Type B pancreatic cell (in vitro differentiated cells): ENCODE data around the gene GPS1. TPM values are rescaled to one million over a fixed set of nuclear protein-coding genes. Genes with fewer than 3 reads are reported as not detected.

Source experiments
- DNase-seq: peaks from one replicate; pipeline ENCODE4 v3.0.0; 2021; ENCODE audit warnings: mixed read lengths; ENCODE audit not compliant: unreplicated experiment; ENCODE audit errors: extremely low spot score
- H3K27ac Mint-ChIP-seq: 2 replicates; pipeline ENCODE4 v1.8.0; 2021; ENCODE audit warnings: mild to moderate bottlenecking, mixed read lengths
- H3K27me3 Mint-ChIP-seq: 2 replicates; pipeline ENCODE4 v1.8.0; 2021; ENCODE audit warnings: mixed read lengths
- H3K36me3 Mint-ChIP-seq: 2 replicates; pipeline ENCODE4 v1.8.0; 2021; ENCODE audit warnings: mixed read lengths
- H3K4me1 Mint-ChIP-seq: one replicate; pipeline ENCODE4 v1.8.0; 2021; ENCODE audit warnings: mixed read lengths; ENCODE audit not compliant: unreplicated experiment
- H3K4me3 Mint-ChIP-seq: 2 replicates; pipeline ENCODE4 v1.8.0; 2021; ENCODE audit warnings: mild to moderate bottlenecking, mixed read lengths
- H3K9me3 Mint-ChIP-seq: 2 replicates; pipeline ENCODE4 v1.8.0; 2021; ENCODE audit warnings: mixed read lengths
- CTCF ChIP-seq: fragments of 200-600 bp; sonication (generic); conservative IDR thresholded peaks from 2 replicates; pipeline ENCODE4 v1.5.0; 2021; ENCODE audit warnings: antibody characterized with exemption, mild to moderate bottlenecking
- total RNA-seq: library from RNA; stranded (reverse); gene quantifications from 2 replicates; pipeline ENCODE4 v1.2.1, GENCODE V29; 2021; ENCODE audit warnings: low replicate concordance

Gene GPS1
- total RNA-seq, 1 donor from 2014 or later: 111 TPM

- Mint-ChIP-seq H3K4me3 (no peak overlapping the region), H3K4me1 (no peaks in the 10 kb centered on the region), H3K36me3 (no peaks in the 10 kb centered on the region), H3K27ac (no peak overlapping the region), H3K27me3 (no peaks in the 10 kb centered on the region), H3K9me3 (no peaks in the 10 kb centered on the region)
- no peak for TF ChIP-seq CTCF
- DNase-seq: no peak
Observed at GRCh38 chr17:82085931-82086764, 34.5 kb downstream of the GPS1 start.

- Mint-ChIP-seq H3K36me3 (no peaks in the 10 kb centered on the region), H3K27ac (no peak overlapping the region), H3K27me3 (no peaks in the 10 kb centered on the region), H3K4me3 (no peak overlapping the region), H3K4me1 (no peaks in the 10 kb centered on the region), H3K9me3 (no peaks in the 10 kb centered on the region)
- TF ChIP-seq CTCF: no peak
- DNase-seq: no peak
Observed at GRCh38 chr17:82086941-82087906, 35.5 kb downstream of the GPS1 start.

GRCh38 chr17:82087961-82088837, 36.5 kb downstream of the GPS1 start:
- H3K27me3 Mint-ChIP-seq: no peaks in the 10 kb centered on the region
- no peak for DNase-seq
- H3K9me3 Mint-ChIP-seq: no peaks in the 10 kb centered on the region
- no peak overlapping the region for H3K27ac Mint-ChIP-seq
- no peaks in the 10 kb centered on the region for H3K36me3 Mint-ChIP-seq
- TF ChIP-seq CTCF: no peak
- no peak overlapping the region for H3K4me3 Mint-ChIP-seq
- H3K4me1 Mint-ChIP-seq: no peaks in the 10 kb centered on the region

GRCh38 chr17:82088838-82089722, 37.4 kb downstream of the GPS1 start:
- no peaks in the 10 kb centered on the region for H3K4me1 Mint-ChIP-seq
- H3K9me3 Mint-ChIP-seq: no peaks in the 10 kb centered on the region
- no peak for DNase-seq
- H3K4me3 Mint-ChIP-seq: no peak overlapping the region
- H3K36me3 Mint-ChIP-seq: no peaks in the 10 kb centered on the region
- H3K27me3 Mint-ChIP-seq: no peaks in the 10 kb centered on the region
- no peak for TF ChIP-seq CTCF
- no peak overlapping the region for H3K27ac Mint-ChIP-seq
